ENCODE data around the gene TMEM135.

TMEM135 gene

DNA sequence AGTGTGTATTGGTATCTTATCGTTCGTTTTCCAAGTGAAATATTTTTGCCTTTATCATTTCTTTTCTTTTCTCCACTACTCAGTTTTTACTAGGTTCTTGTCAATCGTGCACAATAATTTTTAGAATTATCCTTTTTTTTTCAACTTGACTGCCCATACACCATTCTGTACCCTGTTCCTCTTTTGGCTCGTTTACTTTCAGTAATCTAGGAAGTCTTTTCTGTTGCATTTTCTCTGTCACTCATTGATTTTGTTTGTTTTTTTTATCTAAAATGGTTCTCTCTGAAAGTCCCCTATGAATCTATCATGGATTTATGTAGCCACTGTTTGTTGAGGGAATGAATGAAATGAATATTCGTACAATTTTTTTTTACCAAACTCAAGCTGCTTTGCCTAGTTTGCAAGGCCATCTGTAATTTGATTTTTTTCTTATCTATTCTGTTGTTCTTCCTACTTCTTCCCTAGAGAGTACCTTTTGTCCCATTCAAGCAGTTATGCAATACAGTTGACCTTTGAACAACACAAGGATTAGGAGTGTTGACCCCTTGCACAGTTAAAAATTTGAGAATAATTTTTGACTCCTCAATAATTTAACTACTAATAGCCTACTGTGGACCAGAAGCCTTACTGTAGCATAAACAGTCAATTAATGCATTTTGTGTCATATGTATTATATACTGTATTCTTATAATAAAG, 166.3 kb downstream of the TMEM135 start:
- DNase-seq: no peak

- peak; percentile 21 for DNase-seq
Observed at GRCh38 chr11:87212891-87213290, 175.2 kb downstream of the TMEM135 start.

DNA sequence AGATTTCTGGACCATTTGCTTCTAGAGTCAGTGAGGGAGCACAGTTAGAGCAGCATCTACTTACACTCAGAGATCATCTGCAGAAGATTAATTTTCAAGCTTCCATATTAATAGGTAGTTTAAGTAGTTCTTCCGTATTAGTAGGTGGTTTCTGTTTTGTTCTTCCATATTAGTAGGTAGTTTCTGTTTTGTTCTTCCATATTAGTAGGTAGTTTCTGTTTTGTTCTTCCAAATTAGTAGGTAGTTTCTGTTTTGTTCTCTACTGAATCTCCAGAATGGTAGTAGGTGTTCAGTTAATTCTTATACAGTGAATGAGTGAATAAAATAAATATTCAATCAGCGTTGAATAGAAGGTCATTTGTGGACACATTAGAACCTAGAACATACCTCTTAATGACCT, 175.7 kb downstream of the TMEM135 start:
- no peak for DNase-seq

GRCh38 chr11:87215236-87215635, 177.5 kb downstream of the TMEM135 start:
- no peak for DNase-seq

DNA sequence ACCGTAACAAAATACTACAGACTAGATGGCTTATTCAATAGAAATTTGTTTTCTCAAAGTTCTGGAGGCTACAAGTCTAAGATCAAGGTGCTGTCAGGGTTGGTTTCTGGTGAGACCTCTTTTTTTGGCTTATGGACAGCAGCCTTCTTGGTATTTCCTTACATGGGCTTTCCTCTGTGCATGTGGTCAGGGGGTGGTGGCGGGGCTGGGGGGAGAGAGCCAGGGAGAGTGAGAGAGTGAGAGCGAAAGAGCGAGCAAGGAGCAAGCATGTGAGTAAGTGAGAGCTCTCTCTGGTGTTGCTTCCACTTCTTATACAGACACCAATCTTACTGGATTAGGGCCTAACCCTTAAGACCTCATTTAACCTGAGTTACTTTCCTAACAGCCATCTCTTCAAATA, 181.5 kb downstream of the TMEM135 start:
- no peak for DNase-seq

DNA sequence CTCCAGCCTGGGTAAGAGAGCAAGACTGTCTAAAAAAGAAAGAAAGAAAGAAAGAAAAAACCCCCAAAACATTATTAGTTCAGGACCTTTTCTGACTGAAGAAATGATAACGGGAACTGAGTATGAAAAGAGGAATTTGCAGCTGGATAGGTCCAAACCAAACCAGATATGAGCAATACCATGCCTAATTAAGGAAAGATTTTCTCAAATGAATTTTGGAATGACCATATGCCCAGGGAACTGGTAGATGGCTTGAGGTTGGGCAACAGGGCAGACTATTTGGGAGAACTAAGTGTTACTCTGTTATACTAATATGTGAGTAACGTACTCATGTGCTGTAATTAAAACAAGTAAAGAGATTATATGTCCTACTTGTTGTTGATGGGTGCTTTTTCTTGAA, 186.1 kb downstream of the TMEM135 start:
- DNase-seq: no peak

DNA sequence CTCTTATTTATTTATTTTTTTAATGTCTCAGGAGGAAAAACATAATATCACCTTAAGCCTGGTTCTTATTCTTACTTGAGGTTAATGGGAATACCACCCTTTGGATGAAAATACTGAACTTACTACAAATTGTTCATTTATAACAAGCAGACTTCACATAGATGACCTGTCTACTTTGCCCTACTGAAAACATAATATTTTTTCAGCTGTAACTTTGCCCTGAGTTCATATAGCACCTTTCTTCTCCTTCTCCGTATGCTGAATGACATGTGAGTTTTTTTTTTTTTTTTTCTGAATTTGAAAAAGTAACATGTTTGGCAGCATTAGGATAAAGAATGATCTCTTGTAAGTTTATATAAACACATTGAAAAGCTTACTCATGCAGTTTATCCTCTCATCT, 186.8 kb downstream of the TMEM135 start:
- no peak for DNase-seq

DNA sequence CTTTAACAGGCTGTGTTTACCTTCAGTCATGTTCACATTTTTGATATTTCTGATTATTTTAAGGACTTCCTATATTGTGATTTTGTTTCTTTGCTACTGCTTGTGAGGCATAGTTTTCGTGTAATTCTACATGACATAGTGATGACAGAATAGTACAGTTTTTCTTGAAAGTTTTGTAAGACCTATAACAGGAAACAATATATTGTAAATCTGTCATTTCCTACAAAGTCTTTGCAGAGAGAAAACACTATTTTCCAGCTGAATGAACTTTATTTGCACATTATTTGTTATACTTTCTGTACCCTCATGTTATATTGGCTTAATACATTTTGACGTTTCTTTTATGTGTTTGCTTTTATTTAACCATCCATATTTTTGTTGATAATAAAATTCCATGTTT, 191.1 kb downstream of the TMEM135 start:
- no peak for DNase-seq

GRCh38 chr11:87230995-87231394, 193.3 kb downstream of the TMEM135 start:
- no peak for DNase-seq

GRCh38 chr11:87232320-87232719, 194.6 kb downstream of the TMEM135 start:
- no peak for DNase-seq

DNA sequence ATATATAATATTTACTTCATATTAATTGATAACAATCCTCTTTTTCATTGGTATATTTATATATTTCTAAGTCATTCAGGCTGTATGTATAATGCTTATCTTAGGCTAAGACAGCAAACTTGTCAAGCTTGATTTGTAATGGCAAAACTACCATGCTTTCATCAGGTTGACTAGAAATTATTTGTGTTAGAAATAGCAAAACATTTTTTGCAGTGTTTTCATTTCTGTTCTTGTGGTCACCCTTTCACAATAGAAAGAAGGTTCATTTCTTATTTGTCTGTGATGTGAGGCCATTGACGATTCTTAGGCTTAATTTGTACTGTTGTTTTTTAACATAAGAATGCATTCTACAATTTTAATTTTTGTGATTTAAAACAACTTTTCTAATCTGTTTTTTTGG, 197.6 kb downstream of the TMEM135 start:
- DNase-seq: no peak

DNA sequence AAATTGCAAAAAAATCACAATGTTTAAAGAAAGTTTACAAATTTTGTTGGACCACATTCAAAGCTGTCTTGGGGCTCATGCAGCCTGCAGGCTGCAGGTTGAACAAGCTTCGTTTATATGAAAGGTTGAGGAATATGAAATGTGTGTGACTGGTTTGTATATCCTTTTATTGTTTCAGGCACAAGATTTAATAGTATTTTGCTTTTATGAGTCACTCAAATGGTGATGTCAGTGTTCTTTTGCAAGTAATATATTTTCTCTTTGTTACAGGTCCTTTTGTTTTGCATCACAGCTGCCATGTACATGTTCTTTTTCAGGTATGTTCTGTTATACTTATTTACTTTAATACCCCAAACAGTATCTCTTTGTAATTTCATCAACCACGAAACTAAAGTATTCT, 198.6 kb downstream of the TMEM135 start:
- DNase-seq: no peak

- no peak for DNase-seq
Observed at GRCh38 chr11:87239001-87239400, 201.3 kb downstream of the TMEM135 start.

DNA sequence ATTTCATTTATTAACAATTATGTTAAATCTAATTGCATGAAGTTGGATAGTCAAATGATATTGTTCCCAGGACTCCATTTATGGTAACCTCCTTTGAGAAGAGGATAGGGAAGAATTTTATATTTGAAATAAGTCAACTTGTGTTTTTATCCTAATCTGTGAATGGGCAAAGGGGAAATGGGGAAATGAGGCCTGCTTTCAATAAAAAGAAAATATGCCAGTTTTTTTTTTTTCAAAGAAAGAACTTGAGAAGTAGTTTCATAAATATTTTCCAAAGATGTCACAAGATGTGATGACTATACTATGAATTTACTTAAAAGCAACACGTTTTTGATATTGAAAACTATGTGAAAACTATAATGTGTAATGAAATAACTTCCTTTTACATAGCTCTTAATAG, 201.8 kb downstream of the TMEM135 start:
- no peak for DNase-seq

GRCh38 chr11:87251560-87251959, 213.8 kb downstream of the TMEM135 start:
- no peak for DNase-seq

DNA sequence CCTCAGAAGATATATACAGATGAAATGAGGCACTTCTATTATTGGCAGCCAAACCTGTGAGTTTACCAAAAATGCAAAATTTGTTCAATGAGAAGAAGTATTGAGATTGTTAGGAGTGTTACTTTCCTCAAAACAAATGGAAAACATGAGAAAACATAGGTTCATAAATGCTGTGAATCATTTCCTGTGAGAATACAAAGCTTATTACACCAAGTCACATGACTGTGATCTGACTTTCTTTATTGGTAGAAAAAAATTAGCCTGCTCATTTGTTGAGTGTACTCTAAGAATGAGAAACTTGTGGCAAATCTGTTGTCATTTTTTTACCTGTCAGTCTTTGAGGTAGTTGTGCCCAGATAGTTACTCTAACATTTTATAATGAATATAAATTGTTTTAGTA, 215.1 kb downstream of the TMEM135 start:
- DNase-seq: no peak

GRCh38 chr11:87254562-87254961, 216.8 kb downstream of the TMEM135 start:
- DNase-seq: no peak

DNA sequence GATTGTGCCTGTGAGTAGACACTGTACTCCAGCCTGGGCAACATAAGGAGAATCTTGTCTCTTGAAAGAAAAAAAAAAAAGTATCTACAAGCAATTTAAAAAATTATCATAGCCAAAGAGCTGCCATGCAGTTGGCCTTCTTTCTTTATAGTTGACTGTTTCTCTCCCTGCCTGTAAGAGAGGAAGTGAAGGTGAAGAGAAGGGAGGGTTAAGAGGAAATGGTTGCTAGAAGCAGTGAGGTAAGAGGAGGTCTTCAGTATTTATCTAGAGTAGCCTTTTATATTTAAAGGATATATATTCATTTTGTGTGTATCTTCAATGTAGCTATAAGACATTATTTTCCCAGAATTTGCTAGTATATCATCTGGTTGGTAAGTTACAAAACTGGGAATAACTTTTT, 217.9 kb downstream of the TMEM135 start:
- no peak for DNase-seq

GRCh38 chr11:87256694-87257340, 219.1 kb downstream of the TMEM135 start:
- DNase-seq: no peak

DNA sequence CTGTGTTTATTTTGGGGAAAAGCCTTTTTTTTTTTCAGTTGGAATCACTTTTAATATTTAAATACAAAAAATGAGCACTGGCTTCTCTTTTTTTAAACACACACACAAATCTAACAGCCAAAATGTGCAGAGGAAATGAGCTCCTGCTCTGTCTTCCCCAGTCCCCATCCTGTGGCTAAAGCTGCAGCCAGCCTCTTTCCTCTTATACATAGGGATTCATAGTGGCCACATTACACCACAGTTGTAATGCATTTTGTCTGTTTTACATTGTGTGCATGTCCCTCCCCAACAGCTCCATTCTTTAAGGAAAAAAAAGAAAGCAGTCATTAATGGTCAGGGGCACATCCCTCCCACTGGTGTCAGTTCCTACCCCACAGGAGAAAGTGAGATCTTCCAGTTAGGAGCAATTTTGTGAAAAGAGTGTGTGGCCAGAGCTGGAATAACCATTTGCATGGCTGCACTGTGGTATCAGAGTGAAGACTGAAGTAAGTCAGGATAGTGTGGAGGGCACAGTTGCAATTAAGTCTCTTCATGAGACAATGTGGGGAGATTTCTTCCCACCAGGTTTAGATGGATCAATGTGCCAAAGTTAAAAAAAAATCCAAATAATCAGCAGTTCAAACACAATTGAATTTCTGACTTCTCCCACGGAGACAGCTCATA, 220.6 kb downstream of the TMEM135 start:
- no peak for DNase-seq

DNA sequence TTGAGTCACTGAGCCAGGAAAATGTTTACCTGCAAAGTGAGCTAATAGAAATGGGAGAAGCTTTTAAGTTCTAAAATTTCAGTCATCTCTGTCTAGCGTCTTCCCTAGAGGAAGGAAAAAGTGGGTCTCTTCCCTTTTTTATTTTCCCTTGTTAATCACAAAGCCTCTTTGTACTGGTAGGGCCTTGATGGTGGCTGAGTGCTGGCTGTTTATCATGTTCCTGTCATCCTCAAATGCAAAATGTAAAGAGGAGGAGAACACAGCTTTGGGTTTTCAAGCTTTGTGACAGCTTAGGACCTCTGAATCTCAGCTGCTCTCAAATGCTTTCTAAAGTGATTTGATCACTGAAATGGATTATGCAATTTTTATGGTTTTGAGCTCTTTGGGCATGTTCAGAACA, 222.0 kb downstream of the TMEM135 start:
- DNase-seq: no peak

- no peak for DNase-seq
Observed at GRCh38 chr11:87260811-87261210, 223.1 kb downstream of the TMEM135 start.

DNA sequence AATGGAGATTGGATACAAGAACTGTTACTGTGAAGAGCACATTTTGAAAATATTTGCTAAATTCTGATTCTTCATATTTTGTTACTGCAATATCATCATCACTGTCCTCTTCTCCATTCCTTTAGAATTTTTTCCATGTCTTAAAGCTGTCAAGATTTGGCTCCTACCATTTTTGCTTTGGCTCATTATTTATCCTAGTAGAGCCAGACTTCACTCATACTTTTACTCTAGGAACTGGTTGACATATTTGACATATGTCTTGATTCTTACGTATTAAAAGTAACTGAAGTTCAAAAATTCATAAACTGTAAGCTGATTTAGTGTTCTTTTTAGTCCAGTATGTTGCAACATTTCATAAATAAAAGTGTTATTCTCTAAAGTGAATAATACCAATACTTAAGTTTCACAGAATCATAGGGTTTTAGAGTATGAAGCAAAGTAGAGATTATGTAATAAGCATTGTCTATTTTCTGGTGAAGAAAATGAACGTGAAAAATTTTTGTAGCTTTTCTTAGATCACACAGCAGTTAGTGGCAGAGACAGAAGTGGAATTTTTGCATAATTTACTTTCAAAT, 225.6 kb downstream of the TMEM135 start:
- no peak for DNase-seq

DNA sequence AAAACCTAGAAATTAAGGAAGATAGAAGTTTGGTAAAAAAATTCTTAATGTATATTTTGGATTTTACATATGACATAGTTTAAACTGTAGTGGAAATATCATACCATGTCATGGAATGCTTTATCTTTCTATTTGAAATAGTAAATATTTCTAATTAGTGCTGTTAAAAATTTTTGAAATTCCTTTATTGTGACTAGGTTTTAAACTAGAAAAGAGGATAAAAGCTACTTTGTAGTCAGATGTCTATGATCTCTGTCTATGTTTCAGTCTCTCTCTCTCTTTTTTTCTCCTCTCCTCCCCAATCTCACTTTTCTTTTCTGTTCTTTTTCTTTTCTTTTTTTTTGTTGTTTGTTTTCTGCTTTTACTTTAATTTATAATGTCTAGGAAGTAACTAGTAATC, 226.2 kb downstream of the TMEM135 start:
- DNase-seq: no peak
